ENCODE results near the gene CYREN. TPM values are rescaled to one million over a fixed set of nuclear protein-coding genes. Genes with fewer than 3 reads are reported as not detected.

The CYREN gene
- total and polyA plus RNA-seq, 2 experiments from 2014 or later = 43.3 to 45.9 TPM

- Histone ChIP-seq H3K9me3 (ENCODE audit: low read depth) (no peaks in the 10 kb centered on the region), H3K4me3 (no peak overlapping the region), H3K27me3 (no peaks in the 10 kb centered on the region), H3K4me1 (ENCODE audit: low read depth) (no peaks in the 10 kb centered on the region), H3K36me3 (peaks cover 36% of the 10 kb centered on the region), H3K27ac (no peak overlapping the region)
- DNase-seq (ENCODE audit: low read depth in 1 of 2, low spot score in 1 of 2) = no peak
- no peak for TF ChIP-seq CTCF (IDR thresholded peaks at IDR 0.05; ENCODE audit: low read depth, low read length)
These were observed 19.5 kb upstream of the CYREN start for GRCh38 chr7:135189961-135190360.

DNA sequence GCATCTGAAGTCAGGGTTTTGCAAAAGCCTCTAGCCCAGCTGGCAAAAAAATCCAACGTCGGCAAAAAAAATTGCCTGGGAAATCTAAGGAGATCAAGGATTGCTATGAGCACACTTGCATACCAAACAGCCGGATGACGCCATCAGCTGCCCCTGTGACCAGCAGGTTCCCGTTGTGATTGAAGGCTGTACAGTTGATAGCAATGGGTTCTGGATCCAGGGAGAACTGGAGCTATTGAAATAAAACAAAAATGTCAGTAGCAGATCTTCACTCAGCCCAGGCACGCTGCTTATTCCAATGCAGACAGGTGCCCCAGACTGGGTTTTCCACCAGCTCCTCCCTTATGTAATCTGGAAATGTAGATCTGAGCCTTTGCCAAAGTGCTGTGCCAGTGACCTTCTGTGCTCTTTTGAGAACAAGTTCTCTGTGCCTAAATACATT is 18.7 kb upstream of the CYREN start:
- Histone ChIP-seq H3K9me3 (ENCODE audit: low read depth) (no peaks in the 10 kb centered on the region), H3K4me3 (no peak overlapping the region), H3K4me1 (ENCODE audit: low read depth) (no peaks in the 10 kb centered on the region), H3K27me3 (no peaks in the 10 kb centered on the region), H3K36me3 (peaks cover 34% of the 10 kb centered on the region), H3K27ac (no peak overlapping the region)
- no peak for DNase-seq (ENCODE audit: low read depth in 1 of 2, low spot score in 1 of 2)
- no peak for TF ChIP-seq CTCF (IDR thresholded peaks at IDR 0.05; ENCODE audit: low read depth, low read length)

- Histone ChIP-seq H3K4me1 (ENCODE audit: low read depth) (no peaks in the 10 kb centered on the region), H3K9me3 (ENCODE audit: low read depth) (no peaks in the 10 kb centered on the region), H3K27ac (no peak overlapping the region), H3K36me3 (peaks cover 34% of the 10 kb centered on the region), H3K27me3 (no peaks in the 10 kb centered on the region), H3K4me3 (no peak overlapping the region)
- no peak for DNase-seq (ENCODE audit: low read depth in 1 of 2, low spot score in 1 of 2)
- no peak for TF ChIP-seq CTCF (IDR thresholded peaks at IDR 0.05; ENCODE audit: low read depth, low read length)
These were observed 17.9 kb upstream of the CYREN start for GRCh38 chr7:135188298-135188984.

DNA sequence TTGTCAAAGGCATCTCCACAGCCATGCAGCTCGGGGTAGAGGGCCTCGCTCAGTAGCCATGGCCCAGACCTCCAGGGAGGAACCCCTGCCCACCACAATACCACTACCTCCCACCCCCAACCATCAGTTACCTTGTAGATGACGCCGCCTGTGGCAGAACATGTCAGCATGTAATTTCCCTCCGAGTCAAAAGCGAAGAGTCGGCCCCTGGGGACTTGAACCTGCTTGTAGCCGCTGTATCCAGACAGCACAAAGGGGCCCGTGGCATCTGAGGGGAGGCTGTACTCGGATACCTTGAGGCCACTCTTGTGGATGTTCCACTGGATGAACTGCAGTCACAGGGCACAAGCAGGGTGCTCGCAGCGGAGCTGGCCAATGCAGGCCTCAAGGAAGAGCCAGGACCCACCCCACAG is 16.3 kb upstream of the CYREN start:
- DNase-seq (ENCODE audit: low read depth in 1 of 2, low spot score in 1 of 2) = no peak
- Histone ChIP-seq H3K27me3 (no peaks in the 10 kb centered on the region), H3K9me3 (ENCODE audit: low read depth) (no peaks in the 10 kb centered on the region), H3K4me1 (ENCODE audit: low read depth) (no peaks in the 10 kb centered on the region), H3K27ac (no peak overlapping the region), H3K4me3 (no peak overlapping the region), H3K36me3 (peaks cover 27% of the 10 kb centered on the region)
- TF ChIP-seq CTCF (IDR thresholded peaks at IDR 0.05; ENCODE audit: low read depth, low read length) = no peak

- H3K9me3 ChIP-seq (ENCODE audit: low read depth) = no peaks in the 10 kb centered on the region
- H3K27me3 ChIP-seq = no peaks in the 10 kb centered on the region
- no peak for DNase-seq (ENCODE audit: low read depth in 1 of 2, low spot score in 1 of 2)
- no peak for TF ChIP-seq CTCF (IDR thresholded peaks at IDR 0.05; ENCODE audit: low read depth, low read length)
- H3K36me3 ChIP-seq = peaks cover 27% of the 10 kb centered on the region
- no peak overlapping the region for H3K27ac ChIP-seq
- H3K4me3 ChIP-seq = no peak overlapping the region
- no peaks in the 10 kb centered on the region for H3K4me1 ChIP-seq (ENCODE audit: low read depth)
These were observed 15.7 kb upstream of the CYREN start for GRCh38 chr7:135186261-135186540.

Data from cardiac muscle cell (in vitro differentiated cells and primary cell).